ENCODE data around the gene HK1. TPM values are rescaled to one million over a fixed set of nuclear protein-coding genes. Genes with fewer than 3 reads are reported as not detected.
"Not testable (repeated sequence)": the region's sequence is repeated elsewhere in the genome, so short reads cannot be mapped to it uniquely, and the experiment has no call there.

HK1 gene
- total RNA-seq, 4 donors from 2014 or later: 130 to 189 (median 142) TPM

DNA sequence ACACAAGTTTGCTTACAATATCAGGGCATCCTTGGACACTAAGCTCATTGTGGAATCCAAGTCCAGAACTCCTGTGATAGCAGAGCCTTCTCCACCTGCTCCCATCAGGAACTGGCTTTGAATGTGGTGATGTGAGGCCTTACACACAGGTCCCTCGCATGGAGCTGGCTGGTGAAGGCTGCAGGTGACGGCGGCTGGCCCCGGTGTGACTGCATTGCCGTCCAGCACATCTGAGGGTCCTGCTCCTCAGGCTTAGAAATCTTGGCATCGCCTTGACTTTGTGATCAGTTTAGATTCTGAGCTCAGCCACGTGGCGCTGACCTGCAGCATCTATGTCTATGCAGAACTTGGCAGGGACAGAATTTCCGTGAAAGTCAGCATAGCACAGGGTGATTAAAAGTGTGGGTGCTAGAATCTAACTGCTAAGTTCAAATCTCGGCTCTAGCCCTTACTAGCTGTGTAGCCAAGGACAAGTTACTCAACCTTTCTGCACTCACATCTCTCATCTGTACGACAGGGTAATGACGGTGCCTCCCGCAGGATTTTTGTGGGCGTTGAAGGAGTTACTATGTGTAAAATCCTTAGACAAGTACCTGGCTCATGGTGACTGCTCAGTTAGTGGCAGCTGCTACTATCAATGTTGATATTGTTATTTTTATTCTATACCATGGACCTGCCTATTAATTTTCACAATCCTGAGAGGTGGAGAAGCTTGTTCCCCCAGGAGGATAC, 31.5 kb upstream of the HK1 start:
- Histone ChIP-seq H3K27me3 (no peaks in the 10 kb centered on the region), H3K4me1 (peaks cover 0 to 1% (median 0%) of the 10 kb centered on the region in 3 donors), H3K4me3 (no peak overlapping the region), H3K27ac (no peak overlapping the region), H3K36me3 (no peaks in the 10 kb centered on the region), H3K9me3 (no peaks in the 10 kb centered on the region)
- DNase-seq: no peak
- intact Hi-C loops (cut with DNase I): loop anchor here (10.0 kb wide), 1 partner anchor 58 kb away; no protein-coding TSS in a partner anchor
- no peak for TF ChIP-seq POLR2A (IDR thresholded peaks at IDR 0.05)
- TF ChIP-seq, protein P1, sequence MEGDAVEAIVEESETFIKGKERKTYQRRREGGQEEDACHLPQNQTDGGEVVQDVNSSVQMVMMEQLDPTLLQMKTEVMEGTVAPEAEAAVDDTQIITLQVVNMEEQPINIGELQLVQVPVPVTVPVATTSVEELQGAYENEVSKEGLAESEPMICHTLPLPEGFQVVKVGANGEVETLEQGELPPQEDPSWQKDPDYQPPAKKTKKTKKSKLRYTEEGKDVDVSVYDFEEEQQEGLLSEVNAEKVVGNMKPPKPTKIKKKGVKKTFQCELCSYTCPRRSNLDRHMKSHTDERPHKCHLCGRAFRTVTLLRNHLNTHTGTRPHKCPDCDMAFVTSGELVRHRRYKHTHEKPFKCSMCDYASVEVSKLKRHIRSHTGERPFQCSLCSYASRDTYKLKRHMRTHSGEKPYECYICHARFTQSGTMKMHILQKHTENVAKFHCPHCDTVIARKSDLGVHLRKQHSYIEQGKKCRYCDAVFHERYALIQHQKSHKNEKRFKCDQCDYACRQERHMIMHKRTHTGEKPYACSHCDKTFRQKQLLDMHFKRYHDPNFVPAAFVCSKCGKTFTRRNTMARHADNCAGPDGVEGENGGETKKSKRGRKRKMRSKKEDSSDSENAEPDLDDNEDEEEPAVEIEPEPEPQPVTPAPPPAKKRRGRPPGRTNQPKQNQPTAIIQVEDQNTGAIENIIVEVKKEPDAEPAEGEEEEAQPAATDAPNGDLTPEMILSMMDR (IDR thresholded peaks at IDR 0.05): no peak
- 79 to 82% methylated on average over 9 to 13 of the region's 14 CpGs for WGBS, 2 donors

DNA sequence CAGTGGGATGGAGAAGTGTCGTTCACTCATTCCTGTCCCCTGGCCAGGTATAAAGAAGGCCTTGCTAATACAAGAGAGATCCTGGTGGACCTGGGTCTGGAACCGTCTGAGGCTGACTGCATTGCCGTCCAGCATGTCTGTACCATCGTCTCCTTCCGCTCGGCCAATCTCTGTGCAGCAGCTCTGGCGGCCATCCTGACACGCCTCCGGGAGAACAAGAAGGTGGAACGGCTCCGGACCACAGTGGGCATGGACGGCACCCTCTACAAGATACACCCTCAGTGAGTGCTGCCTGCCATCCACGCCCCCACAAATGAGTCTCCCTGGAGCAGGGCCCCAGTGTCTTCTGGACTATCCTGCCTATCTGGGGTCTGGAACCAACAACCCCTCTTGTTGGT, 31.0 kb upstream of the HK1 start:
- DNase-seq: no peak

DNA sequence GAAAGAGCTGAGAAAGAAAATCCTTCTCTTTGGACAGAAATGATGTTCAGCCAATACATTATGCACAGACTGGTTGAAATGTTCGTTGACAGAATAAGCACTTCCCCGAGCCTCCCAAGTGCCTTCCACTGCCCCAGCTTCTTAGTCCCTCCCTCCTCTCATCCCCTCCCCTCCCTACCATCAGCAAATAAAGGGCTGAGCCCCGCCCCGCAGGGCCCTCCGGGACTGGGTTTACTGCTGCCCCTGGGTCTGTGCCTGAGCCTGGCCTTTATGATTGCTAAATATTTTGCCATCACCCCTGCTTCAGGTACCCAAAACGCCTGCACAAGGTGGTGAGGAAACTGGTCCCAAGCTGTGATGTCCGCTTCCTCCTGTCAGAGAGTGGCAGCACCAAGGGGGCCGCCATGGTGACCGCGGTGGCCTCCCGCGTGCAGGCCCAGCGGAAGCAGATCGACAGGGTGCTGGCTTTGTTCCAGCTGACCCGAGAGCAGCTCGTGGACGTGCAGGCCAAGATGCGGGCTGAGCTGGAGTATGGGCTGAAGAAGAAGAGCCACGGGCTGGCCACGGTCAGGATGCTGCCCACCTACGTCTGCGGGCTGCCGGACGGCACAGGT, 30.1 kb upstream of the HK1 start:
- intact Hi-C loops (cut with DNase I): loop anchor here (10.0 kb wide), 1 partner anchor 57 kb away; no protein-coding TSS in a partner anchor
- no peak for DNase-seq

More for the DNA sequence above, 31.0 kb upstream of the HK1 start:
- intact Hi-C loops (cut with DNase I): loop anchor here (10.0 kb wide), 1 partner anchor 57 kb away; no protein-coding TSS in a partner anchor
- H3K27ac ChIP-seq: no peak overlapping the region
- no peaks in the 10 kb centered on the region for H3K9me3 ChIP-seq
- no peak for TF ChIP-seq POLR2A (IDR thresholded peaks at IDR 0.05)
- TF ChIP-seq, protein P1 (IDR thresholded peaks at IDR 0.05): no peak
- H3K27me3 ChIP-seq: no peaks in the 10 kb centered on the region
- 89 to 97% methylated on average over 2 to 8 of the region's 13 CpGs for WGBS, 2 donors
- no peaks in the 10 kb centered on the region for H3K36me3 ChIP-seq
- no peak overlapping the region for H3K4me3 ChIP-seq
- H3K4me1 ChIP-seq: no peaks in the 10 kb centered on the region

DNA sequence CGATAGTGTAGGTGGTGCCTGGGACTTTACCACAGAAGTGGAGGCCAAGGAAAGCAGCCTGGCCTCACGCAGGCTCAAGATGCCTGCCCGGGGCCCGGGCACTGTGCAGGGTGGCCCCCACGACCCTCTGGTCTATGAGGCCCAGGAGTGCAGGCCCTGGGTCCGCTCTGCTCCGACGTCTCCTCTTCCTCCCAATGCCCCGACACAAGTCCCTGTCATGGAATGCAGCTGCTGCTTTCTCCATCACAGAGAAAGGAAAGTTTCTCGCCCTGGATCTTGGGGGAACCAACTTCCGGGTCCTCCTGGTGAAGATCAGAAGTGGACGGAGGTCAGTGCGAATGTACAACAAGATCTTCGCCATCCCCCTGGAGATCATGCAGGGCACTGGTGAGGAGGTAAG, 28.3 kb upstream of the HK1 start:
- intact Hi-C loops (cut with DNase I): no loop called here
- H3K27ac ChIP-seq: no peak overlapping the region
- no peaks in the 10 kb centered on the region for H3K36me3 ChIP-seq
- H3K4me3 ChIP-seq: no peak overlapping the region
- no peaks in the 10 kb centered on the region for H3K27me3 ChIP-seq
- no peaks in the 10 kb centered on the region for H3K4me1 ChIP-seq
- TF ChIP-seq, protein P1 (IDR thresholded peaks at IDR 0.05): no peak
- no peak for TF ChIP-seq POLR2A (IDR thresholded peaks at IDR 0.05)
- no peaks in the 10 kb centered on the region for H3K9me3 ChIP-seq
- 95% methylated on average over 3 to 10 of the region's 14 CpGs for WGBS, 2 donors
- DNase-seq: no peak

More for the DNA sequence above, 30.1 kb upstream of the HK1 start:
- H3K4me1 ChIP-seq: no peaks in the 10 kb centered on the region
- H3K27ac ChIP-seq: no peak overlapping the region
- H3K27me3 ChIP-seq: no peaks in the 10 kb centered on the region
- WGBS, 2 donors: 84 to 92% methylated on average over 12 to 16 of the region's 24 CpGs
- H3K9me3 ChIP-seq: no peaks in the 10 kb centered on the region
- H3K4me3 ChIP-seq: no peak overlapping the region
- H3K36me3 ChIP-seq: no peaks in the 10 kb centered on the region
- TF ChIP-seq, protein P1 (IDR thresholded peaks at IDR 0.05): no peak
- no peak for TF ChIP-seq POLR2A (IDR thresholded peaks at IDR 0.05)

DNA sequence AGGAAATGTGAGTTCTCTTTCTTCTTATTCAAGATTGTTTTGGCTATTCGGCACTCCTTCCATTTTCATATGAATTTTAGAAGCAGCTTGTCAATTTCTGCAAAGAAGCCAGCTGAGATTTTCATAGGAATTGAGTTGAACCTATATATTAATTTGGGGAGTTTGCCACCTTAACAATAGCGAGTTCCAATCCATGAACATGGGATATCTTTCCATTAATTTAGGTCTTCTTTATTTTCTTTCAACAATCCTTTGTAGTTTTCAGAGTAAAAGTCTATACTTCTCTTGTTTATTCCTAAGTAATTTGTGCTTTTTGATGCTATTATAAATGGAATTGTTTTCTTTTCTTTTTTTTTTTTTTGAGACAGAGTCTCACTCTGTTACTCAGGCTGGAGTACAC, 26.9 kb upstream of the HK1 start:
- H3K4me1 ChIP-seq; H3K4me3 ChIP-seq; H3K27me3 ChIP-seq; DNase-seq; H3K36me3 ChIP-seq; intact Hi-C loops (cut with DNase I); H3K27ac ChIP-seq; H3K9me3 ChIP-seq: not testable (repeated sequence)
- WGBS, 2 donors: 91 to 92% methylated on average over 2 of the region's 2 CpGs
